ENCODE results near the gene WDR44.

DNA sequence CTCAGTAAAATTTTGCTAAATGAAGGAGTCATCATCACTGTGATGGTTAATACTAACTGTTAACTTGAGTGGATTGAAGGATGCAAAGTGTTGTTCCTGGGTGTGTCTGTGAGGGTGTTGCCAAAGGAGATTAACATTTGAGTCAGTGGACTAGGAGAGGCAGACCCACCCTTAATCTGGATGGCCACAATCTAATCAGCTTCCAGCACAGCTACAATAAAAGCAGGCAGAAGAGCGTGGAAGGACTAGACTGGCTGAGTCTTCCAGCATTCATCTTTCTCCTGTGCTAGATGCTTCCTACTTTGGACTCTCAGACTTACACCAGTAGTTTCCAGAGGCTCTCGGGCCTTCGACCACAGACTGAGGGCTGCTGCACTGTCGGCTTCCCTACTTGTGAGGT lies 21.3 kb upstream of the WDR44 start:
- TF ChIP-seq, protein P1, sequence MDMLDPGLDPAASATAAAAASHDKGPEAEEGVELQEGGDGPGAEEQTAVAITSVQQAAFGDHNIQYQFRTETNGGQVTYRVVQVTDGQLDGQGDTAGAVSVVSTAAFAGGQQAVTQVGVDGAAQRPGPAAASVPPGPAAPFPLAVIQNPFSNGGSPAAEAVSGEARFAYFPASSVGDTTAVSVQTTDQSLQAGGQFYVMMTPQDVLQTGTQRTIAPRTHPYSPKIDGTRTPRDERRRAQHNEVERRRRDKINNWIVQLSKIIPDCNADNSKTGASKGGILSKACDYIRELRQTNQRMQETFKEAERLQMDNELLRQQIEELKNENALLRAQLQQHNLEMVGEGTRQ (CRISPR knock-in tag; IDR thresholded peaks at IDR 0.05), result no peak
- TF ChIP-seq TEAD4 (CRISPR knock-in tag; IDR thresholded peaks at IDR 0.05), result no peak
- TF ChIP-seq, protein P2, sequence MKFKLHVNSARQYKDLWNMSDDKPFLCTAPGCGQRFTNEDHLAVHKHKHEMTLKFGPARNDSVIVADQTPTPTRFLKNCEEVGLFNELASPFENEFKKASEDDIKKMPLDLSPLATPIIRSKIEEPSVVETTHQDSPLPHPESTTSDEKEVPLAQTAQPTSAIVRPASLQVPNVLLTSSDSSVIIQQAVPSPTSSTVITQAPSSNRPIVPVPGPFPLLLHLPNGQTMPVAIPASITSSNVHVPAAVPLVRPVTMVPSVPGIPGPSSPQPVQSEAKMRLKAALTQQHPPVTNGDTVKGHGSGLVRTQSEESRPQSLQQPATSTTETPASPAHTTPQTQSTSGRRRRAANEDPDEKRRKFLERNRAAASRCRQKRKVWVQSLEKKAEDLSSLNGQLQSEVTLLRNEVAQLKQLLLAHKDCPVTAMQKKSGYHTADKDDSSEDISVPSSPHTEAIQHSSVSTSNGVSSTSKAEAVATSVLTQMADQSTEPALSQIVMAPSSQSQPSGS (CRISPR knock-in tag; IDR thresholded peaks at IDR 0.05; ENCODE audit: borderline replicate concordance, low read depth), result no peak
